ENCODE data around the gene VSTM4.

Gene VSTM4

DNA sequence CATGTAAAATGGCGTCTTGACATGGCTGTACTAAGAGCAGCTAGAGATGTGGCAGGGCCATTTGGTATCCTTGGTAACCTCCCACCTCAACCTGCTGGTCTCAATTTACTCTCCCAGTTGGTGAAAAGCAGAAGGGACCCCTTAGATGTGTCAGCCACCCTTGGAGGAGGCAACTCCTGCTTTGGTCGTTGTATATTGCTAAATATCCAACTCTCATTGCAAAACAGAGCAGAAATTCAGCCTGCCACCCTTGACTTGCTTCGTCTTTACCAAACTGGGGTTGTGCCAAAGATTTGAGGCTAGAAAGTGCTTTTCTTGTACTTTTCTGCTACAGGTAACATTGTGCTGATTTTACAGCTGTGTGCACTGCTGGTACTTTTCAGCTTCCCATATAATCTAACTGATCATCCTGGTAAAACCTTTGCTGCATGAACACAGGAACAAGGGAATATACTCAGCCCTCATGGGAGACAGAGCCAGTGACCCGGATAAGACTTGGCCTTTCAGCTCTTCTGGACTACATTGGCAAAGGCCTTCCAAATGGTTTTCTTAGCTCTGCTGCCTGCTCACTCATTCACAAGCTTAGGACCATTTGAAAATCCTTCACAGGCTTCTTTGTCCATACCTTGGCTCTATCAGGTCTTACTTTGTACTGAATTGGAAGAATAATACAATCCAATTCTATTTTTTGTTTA, 2.2 kb upstream of the VSTM4 start:
- DNase-seq (ENCODE audit: low read depth in 1 of 2, low spot score in 1 of 2), result no peak

DNA sequence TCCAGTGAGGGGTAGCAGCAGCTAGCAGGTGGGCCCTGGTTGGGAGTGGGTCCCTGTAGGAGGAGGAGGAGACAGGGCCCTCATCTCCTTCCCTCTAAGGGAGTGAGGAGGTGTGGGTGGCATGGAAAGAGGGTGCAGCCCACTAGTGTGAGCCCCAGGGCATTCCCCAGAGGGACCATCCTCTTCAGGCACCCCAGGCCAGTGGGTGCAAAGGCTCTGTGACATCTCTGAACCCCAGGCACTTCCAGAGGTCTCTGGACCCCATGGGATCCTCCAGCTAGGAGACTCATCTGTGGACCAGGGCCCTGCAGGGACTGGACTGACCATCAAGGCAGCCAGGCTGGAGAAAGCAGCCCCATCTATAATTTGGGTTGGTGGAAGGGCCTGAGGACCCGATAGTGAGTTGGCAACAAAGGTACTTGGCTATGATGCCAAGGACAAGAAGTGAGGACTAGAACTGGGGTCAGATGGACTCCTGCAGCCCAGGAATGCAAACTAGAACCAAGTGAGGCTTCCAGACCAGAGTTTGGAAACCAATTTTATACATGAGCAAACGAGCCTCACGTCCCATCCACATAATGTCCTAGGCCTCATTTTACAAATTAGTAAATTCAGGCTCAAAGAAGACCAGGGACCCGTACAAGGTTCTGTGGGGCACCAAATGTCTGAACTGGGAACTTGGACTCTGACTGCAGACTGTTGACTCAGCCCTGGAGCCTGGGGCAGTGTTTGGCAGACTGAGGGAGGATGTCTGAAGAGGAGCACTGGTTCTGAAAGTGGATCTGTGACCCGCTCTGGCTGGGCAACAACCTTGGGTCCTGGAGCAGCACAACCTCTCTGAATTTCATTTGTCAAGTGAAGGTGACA, 1.4 kb upstream of the VSTM4 start:
- no peak for DNase-seq (ENCODE audit: low read depth in 1 of 2, low spot score in 1 of 2)

DNA sequence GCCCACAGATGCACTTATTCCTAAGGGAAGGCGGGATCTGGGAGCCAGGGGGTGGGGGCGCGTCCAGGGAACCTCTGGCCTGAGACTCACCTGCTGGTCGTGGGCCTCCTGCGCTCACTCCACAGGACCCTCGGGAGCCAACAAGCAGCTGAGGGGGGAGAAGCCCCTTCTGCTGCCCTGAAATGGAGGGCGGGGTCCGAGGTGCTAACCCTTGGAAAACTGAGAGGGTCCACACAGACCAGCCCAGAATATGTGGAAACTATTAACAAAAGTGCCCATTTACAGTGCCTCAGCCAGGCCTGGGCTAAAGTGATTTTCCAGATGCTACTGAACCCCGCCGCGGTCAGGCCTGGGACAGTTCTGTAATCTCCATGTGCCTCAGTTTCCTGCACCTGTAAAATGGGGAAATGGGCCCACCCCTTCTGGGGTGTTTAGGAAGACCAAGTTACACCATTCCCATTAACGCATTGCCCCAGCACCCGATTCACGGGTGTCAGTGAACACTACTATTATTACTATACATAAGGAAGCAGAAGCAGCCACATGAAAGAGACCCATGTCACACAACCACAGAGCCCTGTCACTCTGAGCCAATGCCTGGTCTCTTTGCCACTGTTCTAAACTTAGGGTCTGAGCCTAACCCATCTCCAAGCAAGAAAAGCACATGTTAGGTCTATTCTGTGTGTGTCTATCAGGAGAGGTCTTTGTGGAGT, 630 bp upstream of the VSTM4 start:
- no peak for DNase-seq (ENCODE audit: low read depth in 1 of 2, low spot score in 1 of 2)

DNA sequence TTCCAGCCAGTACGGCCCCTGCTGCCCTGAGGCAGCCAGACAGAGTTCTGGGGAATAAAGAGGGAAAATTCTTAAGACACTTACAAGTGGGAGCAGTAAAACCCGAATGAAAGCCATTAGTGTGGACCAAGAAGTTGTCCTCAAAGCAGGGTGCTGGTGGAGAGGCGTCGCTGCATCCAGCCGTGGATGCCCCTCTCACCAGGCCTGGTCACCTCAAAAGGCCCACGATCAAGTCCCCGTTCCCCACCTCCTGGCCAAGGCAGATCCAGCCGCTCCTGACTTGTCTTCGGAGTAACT, 656 bp downstream of the VSTM4 start:
- DNase-seq (ENCODE audit: low read depth in 1 of 2, low spot score in 1 of 2), result no peak

DNA sequence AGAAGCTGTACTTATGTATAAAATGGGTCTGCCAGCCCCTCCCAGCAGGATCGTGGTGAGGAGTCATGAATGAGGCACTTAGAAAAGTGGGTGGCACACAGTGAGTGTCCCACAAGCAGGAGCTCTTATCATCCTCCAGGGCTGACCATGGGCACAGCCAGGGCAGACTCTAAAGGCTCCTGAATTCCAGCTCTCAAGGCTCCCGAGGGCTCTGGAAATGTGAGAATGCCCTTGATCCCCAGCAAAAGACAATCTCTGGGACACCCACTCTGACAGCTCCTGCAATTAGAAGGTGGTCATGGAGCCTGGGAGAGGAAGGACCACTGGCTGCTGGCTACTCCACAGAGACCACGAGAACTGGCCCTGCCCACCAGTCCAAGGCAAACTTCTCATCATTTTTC, 1.6 kb downstream of the VSTM4 start:
- DNase-seq (ENCODE audit: low read depth in 1 of 2, low spot score in 1 of 2), result no peak

DNA sequence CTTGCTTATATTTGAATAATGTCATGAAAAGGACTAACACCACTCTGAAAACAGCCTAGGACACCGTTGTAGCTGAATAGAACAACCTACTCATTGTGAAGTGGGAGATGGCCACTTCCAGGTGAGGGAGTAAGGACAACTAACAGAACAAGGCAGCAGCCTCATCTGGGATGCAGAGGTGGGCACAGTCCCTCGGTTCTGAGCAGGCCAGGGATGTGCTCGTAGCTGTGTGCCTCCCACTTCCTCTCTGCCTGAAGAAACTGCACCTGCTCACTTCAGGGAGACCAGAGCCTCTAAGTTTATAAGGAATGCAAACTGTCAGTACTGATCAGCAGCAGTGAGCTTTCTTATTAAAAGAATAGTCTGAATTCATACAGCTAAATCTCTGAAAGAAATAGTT, 2.5 kb downstream of the VSTM4 start:
- no peak for DNase-seq (ENCODE audit: low read depth in 1 of 2, low spot score in 1 of 2)

DNA sequence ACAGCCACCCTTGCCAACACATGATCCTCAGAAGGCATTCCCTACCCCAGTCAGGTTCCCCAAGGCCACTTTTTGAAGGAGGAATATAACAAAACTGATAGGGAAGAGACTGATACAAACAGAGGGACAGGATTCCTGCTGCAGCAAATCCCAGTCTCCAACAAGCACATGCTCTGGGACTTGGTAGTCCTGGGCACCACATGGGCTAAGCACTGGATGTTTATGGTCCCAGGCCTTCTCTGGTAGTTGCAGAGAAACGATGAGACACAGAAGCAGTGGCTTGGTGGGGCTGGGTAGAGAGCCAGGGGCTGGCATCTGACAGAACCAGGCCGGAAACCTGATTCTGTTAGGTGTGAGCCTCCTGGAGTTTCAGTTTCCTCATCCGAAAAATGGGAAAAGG, 3.2 kb downstream of the VSTM4 start:
- no peak for DNase-seq (ENCODE audit: low read depth in 1 of 2, low spot score in 1 of 2)

DNA sequence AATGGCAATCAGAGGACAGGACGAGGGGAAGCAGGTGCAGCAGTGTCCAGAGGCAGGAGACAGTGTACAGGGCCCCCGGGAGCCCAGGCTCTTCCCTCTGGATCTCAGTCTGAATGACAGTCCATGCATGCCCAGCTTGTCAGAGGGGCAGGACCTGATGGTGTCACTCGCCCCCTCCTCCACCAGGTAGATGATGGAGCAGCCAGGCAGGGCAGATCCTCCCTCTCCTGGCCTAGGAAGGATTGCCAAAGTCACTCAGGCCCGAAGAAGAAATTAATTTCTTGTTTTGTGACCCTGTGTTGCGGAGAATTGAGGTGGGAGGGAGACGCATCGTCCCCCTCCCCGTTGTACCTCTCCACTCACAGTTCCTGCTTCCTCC, 4.0 kb downstream of the VSTM4 start:
- DNase-seq (ENCODE audit: low read depth in 1 of 2, low spot score in 1 of 2), result no peak

DNA sequence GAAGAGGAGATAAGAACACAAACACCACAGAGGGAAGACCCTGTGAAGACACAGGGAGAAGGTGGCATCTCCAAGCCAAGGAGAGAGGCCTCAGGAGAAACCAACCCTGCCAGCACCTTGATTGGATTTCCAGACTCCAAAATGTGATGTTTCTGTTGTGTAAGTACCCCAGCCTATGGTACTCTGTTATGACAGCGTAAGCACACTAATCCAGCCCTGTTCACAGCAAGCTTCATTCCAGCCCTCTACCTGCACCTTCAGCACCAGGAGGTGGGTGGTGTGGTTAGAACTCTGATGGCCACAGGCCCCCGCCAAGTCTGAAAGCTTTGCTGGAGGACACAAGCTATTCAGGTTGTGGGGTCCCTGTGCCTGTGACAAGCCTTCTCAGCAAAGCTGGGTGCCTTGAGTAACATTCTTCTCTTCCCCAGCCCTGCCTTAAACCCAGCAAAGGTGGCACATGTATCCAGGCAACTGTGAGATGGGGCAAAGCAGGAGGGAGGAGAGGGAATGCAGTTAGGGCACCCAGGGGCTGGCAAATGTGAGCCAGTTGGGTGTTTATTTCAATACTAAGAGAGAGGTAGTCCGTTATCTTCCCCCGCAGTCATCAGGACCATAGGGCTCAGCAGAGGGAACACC, 4.5 kb downstream of the VSTM4 start:
- no peak for DNase-seq (ENCODE audit: low read depth in 1 of 2, low spot score in 1 of 2)

DNA sequence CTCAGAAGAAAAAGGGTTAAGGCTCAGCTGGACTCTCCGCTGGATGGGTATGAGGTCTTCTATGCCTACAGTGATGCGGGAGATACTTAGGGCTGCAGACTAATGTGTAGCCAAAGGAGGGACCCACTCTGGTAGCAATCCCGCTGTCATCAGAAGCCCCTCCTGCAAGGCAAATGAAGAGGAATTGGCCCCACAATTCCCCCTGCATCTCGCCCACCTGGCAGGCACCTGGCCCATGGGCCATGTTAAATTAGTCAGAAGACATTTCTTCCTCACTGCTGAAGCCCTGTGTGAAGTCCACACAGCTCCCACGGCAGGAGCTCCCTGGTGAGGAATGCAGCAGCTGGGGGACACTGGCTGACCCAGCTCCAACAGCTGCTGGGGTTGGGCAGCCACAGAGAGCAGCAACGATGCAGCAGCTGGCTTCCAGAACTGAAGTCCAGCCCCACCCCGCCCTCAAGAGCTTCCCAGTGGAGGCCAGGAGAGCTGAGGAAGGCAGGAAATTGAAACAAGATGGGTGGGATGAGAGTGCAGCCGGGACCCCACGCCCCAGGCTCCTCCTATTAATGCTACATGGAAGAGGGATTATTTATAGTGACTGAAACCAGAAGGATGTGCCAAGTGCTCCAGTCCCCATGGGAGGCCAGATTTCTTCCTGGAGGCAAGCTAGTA, 5.5 kb downstream of the VSTM4 start:
- no peak for DNase-seq (ENCODE audit: low read depth in 1 of 2, low spot score in 1 of 2)

DNA sequence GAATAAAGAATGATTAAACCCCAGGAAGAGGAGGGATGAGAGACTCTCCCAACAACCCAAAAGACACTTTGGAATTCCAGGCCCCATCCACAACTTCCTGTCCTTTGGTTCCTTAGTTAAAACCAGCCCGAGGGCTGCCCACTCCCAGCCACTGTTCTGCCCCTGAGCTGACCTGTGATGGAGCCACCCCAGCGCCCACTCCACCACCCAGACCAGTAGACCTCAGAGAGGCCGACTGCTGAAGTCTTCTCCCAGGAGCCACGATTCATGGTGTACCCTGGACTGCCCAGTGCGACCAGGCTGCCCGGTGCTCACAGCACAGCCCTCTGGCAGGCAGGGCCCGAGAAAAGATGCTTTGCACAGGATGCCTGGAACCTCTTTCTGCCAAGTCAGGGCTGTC, 6.7 kb downstream of the VSTM4 start:
- no peak for DNase-seq (ENCODE audit: low read depth in 1 of 2, low spot score in 1 of 2)

DNA sequence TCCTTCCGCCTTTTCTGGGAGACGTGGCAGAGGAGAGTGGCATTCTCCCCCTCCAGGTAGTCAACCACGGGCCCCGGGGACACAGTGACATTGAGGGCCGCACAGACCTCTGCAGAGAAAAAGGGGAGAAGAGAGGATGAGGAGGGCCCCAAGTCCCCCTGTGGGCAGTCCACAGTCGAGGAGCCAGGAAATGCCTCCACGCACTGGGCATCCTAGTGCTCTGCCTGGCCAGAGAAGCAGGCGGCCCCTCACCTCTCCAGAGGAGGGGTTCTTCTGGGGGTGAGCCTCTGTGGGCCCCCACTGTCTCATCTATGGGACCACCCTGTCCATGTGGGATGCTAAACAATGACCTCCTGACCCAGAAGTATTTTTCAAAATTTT, 7.4 kb downstream of the VSTM4 start:
- no peak for DNase-seq (ENCODE audit: low read depth in 1 of 2, low spot score in 1 of 2)

DNA sequence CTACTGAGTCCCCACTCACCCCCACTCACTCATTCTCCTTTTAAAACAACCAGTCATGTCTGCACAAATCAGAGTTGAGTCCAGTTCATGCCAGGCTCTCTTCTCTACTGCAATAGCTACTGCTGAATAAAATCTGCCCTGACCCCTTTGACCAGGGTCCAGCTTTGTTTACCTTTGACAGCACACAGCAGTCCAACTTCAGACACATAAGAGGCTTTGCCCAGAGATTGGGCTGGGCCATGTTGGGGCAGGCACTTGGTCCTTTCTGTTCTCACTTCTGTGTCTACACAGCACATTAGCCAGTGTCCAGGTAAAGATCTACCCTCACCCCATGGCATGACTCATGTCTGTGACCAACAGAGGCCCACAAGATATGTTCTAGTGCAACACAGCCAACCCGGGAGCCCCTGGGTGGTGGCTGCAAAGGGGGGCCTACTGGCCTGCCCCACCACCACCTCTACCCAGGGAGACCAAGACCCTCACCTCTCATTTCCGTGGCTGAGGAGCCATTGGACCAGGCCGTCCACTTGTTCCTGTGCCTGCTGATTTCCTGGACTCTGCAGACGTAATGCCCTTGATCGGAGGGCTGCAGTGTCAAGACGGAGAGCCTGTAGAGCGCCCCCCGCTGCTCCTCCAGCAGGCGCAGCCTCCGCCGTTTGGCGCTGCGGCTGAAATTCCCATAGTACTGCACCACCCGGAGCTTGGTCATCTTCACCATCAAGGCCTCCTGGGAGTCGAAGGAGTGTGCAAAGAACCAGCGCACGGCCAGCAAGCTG, 8.0 kb downstream of the VSTM4 start:
- no peak for DNase-seq (ENCODE audit: low read depth in 1 of 2, low spot score in 1 of 2)

DNA sequence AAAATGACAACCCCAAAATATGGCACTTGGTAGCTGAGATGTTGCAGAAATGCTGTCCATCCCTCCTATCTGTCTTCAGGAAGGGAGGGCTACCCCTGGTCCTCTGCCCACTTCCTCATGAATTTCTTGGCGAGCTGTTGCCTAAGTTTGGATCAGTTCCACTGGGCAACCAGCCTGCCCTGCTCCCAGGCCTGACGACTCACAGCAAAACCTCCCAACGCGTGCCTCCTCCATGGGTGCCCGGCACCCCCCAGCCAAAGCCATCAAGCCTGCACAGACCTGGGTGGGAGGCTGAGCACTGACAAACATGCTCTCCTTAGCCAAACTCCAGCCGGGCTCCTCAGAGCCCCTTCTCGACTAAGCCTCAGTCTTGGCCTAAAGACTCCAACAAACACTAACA, 8.9 kb downstream of the VSTM4 start:
- no peak for DNase-seq (ENCODE audit: low read depth in 1 of 2, low spot score in 1 of 2)

DNA sequence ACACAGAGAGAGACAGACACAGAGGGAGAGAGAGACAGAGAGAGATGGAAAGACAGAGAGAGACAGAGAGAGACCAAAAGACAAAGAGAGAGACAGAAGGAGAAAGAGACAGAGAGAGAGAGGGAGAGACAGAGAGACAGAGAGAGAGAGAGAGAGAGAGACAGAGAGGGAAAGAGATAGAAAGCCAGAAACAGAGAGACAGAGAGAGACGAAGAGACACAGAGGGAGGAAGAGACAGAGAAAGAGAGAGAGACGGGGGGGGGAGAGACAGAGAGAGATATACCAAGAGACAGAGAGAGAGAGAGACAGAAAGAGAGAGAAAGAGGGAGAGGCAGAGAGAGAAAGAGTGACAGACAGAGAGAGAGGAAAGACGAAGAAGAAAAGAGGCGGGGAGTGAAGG, 10.2 kb downstream of the VSTM4 start:
- DNase-seq (ENCODE audit: low read depth in 1 of 2, low spot score in 1 of 2), result no peak

DNA sequence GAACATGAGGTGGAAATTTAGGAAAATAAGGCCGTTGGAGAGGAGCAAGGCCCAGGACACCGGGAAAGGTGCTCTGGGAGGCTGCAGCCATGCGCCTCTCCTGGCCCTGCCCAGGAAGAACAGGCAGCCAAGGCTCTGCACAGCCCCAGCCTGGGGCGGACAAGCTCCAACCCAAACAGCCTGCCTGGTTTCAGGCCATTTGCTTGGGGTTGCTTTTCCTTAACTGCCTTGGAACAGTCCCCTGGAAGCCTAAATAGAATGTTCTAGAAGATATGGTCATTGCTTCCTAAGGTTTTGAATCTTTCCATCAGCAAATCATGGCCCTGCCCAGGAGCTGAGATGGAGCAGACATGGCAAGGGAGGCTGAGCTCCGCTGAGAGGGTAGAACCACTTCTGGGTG, 11.0 kb downstream of the VSTM4 start:
- DNase-seq (ENCODE audit: low read depth in 1 of 2, low spot score in 1 of 2), result no peak

DNA sequence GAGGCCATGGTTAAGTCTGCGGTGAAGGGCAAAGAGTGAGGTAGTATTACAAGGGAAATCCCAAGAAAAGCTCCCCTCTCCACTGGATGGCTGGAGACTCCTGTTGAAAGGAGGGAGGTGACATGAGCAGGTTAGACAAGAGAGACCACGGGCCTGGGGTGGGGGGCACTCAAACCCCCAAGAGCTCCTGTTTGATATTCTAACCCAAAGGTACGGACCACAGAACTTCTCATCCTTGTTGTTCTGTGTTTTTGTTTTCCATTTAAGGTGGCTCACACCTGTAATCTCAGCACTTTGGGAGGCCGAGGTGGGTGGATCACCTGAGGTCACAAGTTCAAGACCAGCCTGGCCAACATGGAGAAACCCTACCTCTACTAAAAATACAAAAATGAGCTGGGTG, 11.6 kb downstream of the VSTM4 start:
- DNase-seq (ENCODE audit: low read depth in 1 of 2, low spot score in 1 of 2), result no peak

DNA sequence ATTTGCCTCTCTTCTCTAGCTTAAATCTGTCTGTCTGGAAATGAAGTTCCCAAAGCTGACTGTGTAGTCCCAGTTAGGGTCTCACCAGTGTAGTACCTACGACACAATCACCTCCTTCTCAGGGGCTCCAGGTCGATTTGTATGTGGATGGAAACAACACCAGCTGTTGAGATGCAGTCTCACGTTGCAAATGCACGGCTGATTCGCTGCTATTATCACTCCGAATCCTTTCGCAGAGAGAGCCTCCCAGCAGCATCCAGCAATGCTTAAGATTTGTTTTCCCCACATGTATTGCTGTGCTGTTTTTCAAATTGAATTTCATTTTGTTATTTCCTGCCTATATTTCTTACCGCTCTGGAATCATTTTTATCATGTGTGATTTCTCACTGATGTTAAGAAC, 16.3 kb downstream of the VSTM4 start:
- DNase-seq (ENCODE audit: low read depth in 1 of 2, low spot score in 1 of 2), result no peak

DNA sequence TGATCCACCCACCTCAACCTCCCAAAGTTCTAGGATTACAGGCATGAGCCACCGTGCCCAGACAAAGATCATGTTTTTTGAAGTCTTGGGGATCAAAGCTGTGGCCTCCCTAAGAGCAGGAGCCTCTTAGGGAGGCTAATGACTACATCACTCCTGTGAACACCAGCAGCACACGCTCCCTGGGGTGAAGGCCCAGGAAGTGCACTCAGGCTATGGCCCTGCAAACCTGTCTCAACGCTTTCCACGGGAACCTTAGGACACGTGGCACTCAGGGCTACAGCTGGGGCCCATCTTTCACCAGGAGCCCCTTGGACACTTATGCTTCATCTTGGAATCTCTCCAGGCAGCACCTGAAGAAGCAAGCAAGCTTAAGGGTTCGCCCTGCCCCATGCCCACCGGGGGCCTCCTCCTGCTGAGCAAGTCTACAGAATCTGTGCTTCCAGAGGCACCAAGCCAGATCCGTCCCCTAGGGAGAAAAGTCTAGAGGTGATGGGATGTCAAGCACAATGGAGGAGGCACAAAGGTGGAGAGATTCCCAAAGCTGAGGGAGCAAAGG, 18.4 kb downstream of the VSTM4 start:
- DNase-seq (ENCODE audit: low read depth in 1 of 2, low spot score in 1 of 2), result no peak

DNA sequence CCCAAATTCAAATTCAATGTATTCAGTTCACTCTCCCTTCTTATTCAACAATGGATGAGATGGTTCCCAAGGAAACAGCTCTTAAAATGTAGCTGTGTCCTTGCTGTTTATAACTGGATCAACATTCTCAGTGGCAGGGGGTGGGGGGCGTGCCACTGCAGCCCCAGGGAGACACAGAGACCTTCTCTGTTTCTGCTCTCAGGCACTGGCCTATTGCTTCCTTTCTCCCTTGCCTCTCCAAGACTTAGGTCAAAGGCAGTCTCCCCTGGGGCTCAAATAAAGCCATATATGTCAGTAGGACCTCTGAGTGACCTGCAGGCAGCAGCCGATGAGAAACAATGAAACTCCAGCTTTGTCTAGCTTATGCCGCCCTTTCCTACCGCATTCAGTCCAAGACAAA, 20.7 kb downstream of the VSTM4 start:
- DNase-seq (ENCODE audit: low read depth in 1 of 2, low spot score in 1 of 2), result no peak
